Tibial nerve (tissue), 4 donors: ENCODE results near the gene RPS6KA2.

ENCODE experiments used
- EP300 ChIP-seq, 2 donors: sonication (generic); formaldehyde crosslinking; IDR thresholded peaks; one replicate each; pipeline ENCODE4 v1.6.1; 2017; ENCODE audit warnings: antibody characterized with exemption in 2 of 2, mild to moderate bottlenecking in 1 of 2
- POLR2A ChIP-seq, 2 donors: fragments of 450-650 bp; IDR thresholded peaks; one replicate each; pipeline ENCODE4 v1.6.1; 2017; ENCODE audit warnings: antibody characterized with exemption in 2 of 2, mild to moderate bottlenecking in 2 of 2, moderate library complexity in 2 of 2
- TF ChIP-seq, protein P1 (sequence below), 5 experiments: fragments of 200-600 bp in 3 of 5; fragments of 450-650 bp in 2 of 5; sonication (generic) in 3 of 5; IDR thresholded peaks; one replicate each; pipeline ENCODE4 v1.5.1; 2016 to 2019; ENCODE audit warnings: antibody characterized with exemption in 5 of 5, mild to moderate bottlenecking in 3 of 5, moderate library complexity in 2 of 5

DNA sequence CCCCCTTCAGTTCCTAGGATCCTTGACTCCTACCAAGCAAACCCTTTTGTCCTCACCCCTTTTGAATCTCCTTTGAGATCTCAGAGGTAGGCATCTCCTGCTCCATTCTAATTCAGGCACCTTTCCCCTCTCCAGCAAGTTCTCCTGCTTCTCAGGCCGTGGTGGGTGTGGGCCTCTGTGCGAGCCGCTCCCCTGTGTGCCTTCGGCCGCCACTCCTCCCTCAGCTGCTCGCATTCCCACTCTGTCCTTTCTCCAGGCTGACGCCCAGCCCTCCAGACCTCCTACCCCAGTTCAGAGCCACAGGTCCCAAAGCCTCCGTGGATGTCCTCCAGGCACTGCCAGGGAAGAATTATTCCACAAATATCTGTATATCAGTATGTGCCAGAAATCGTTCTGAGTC lies 19.7 kb upstream of the RPS6KA2 start:
- no peak for TF ChIP-seq EP300 (IDR thresholded peaks at IDR 0.05)
- no peak for TF ChIP-seq POLR2A (IDR thresholded peaks at IDR 0.05)
- TF ChIP-seq, protein P1, sequence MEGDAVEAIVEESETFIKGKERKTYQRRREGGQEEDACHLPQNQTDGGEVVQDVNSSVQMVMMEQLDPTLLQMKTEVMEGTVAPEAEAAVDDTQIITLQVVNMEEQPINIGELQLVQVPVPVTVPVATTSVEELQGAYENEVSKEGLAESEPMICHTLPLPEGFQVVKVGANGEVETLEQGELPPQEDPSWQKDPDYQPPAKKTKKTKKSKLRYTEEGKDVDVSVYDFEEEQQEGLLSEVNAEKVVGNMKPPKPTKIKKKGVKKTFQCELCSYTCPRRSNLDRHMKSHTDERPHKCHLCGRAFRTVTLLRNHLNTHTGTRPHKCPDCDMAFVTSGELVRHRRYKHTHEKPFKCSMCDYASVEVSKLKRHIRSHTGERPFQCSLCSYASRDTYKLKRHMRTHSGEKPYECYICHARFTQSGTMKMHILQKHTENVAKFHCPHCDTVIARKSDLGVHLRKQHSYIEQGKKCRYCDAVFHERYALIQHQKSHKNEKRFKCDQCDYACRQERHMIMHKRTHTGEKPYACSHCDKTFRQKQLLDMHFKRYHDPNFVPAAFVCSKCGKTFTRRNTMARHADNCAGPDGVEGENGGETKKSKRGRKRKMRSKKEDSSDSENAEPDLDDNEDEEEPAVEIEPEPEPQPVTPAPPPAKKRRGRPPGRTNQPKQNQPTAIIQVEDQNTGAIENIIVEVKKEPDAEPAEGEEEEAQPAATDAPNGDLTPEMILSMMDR (IDR thresholded peaks at IDR 0.05) = no peak
